Mucosa of rectum (tissue), 2 donors: Measurements from ENCODE around the gene ALG1L2.
"Not testable (repeated sequence)": the region's sequence is repeated elsewhere in the genome, so short reads cannot be mapped to it uniquely, and the experiment has no call there.

Experiments used
- H3K27ac ChIP-seq, 2 donors: one replicate each; pipeline ENCODE4 v1.7.0; 2013; ENCODE audit warnings: inconsistent platforms in 2 of 2, low read depth in 2 of 2, low read length in 2 of 2
- H3K27me3 ChIP-seq, 2 donors: one replicate each; pipeline ENCODE4 v1.7.0; 2013; ENCODE audit warnings: low read length in 2 of 2; ENCODE audit not compliant: control insufficient read depth in 2 of 2, insufficient read depth in 2 of 2
- H3K36me3 ChIP-seq, 2 donors: one replicate each; pipeline ENCODE4 v1.7.0; 2013; ENCODE audit warnings: low read length in 2 of 2; ENCODE audit not compliant: control insufficient read depth in 2 of 2, insufficient read depth in 2 of 2
- H3K4me1 ChIP-seq, 2 donors: one replicate each; pipeline ENCODE4 v1.7.0; 2013; ENCODE audit warnings: low read length in 2 of 2, mild to moderate bottlenecking in 1 of 2; ENCODE audit not compliant: control insufficient read depth in 2 of 2, insufficient read depth in 2 of 2
- H3K4me3 ChIP-seq, 2 donors: one replicate each; pipeline ENCODE4 v1.7.0; 2013; ENCODE audit warnings: low read length in 2 of 2
- H3K9ac ChIP-seq, 2 donors: one replicate each; pipeline ENCODE4 v1.7.0; 2013; ENCODE audit warnings: low read length in 2 of 2, low read depth in 1 of 2, mild to moderate bottlenecking in 1 of 2
- H3K9me3 ChIP-seq, 2 donors: one replicate each; pipeline ENCODE4 v1.7.0; 2013; ENCODE audit warnings: low read length in 2 of 2; ENCODE audit not compliant: control insufficient read depth in 2 of 2
- donor health status: healthy.
- donor health status: Normal muscosa, but diverticular disease.

ALG1L2 gene

DNA sequence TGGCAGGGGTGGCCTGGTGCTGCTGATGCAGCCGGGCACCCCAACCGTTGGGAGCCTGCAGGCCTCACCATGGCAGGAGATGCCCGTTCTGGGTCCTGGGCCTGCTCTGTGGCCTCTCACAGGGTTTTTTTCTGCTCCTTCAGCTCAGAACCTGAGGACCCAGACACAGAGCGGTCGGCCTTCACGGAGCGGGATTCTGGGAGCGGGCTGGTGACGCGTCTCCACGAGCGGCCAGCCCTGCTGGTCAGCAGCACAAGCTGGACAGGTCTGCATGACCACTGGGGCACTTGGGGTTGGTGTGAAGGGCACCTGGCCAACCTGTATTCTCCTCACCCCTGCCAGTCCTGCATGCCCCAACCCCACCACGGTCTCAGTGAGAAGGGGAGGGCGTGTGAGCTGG is 10.3 kb downstream of the ALG1L2 start:
- Histone ChIP-seq H3K4me3 (no peak overlapping the region), H3K27ac (no peak overlapping the region), H3K27me3 (no peaks in the 10 kb centered on the region), H3K9ac (no peak overlapping the region), H3K9me3 (no peaks in the 10 kb centered on the region), H3K4me1 (peaks cover 8 to 9% of the 10 kb centered on the region in 2 donors), H3K36me3 (no peaks in the 10 kb centered on the region)

DNA sequence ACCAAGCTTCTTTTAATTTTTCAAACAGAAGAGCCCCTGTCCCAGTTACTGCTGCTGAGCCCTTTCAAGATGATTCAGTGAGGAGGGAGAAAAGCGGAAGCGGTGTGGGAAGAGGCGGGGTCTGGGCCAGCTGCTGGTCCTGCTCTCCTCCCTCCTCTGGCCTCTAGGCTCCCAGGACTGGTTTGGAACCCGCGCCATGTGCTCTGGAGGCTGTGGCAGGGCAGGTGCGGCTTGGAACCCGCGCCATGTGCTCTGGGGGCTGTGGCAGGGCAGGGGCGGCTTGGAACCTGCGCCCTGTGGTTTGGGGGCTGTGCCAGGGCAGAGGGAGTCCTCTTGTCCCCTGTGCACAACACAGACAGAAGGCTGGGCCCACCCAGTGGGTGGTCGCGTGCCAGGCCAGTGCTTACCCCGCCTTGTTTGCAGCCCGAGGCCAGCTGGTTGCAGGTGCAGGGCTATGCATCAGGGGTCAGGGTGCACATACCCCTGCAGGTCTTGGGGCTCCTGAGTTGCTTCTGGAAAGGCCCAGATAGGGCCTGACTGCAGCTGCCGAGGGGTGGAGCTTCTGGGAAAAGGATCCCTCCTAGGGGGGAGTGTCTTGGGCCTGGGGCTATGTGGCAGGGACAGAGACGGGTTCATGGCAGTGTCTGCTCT is 12.2 kb downstream of the ALG1L2 start:
- Histone ChIP-seq H3K9me3 (no peaks in the 10 kb centered on the region), H3K4me3 (peak overlapping the region; percentile 45 to 50), H3K27me3 (no peaks in the 10 kb centered on the region), H3K36me3 (no peaks in the 10 kb centered on the region), H3K4me1 (peaks cover 8 to 9% of the 10 kb centered on the region in 2 donors), H3K27ac (peak overlapping the region; percentile 77 to 79), H3K9ac (peak overlapping the region; percentile 8 to 47)

- not testable (repeated sequence) for H3K4me1 ChIP-seq, H3K9me3 ChIP-seq, H3K27me3 ChIP-seq, H3K36me3 ChIP-seq, H3K9ac ChIP-seq
- Histone ChIP-seq H3K4me3 (peak overlapping the region; percentile 45 to 50), H3K27ac (peak overlapping the region; percentile 77 to 79)
Observed at GRCh38 chr3:130094491-130094941, 12.9 kb downstream of the ALG1L2 start.

DNA sequence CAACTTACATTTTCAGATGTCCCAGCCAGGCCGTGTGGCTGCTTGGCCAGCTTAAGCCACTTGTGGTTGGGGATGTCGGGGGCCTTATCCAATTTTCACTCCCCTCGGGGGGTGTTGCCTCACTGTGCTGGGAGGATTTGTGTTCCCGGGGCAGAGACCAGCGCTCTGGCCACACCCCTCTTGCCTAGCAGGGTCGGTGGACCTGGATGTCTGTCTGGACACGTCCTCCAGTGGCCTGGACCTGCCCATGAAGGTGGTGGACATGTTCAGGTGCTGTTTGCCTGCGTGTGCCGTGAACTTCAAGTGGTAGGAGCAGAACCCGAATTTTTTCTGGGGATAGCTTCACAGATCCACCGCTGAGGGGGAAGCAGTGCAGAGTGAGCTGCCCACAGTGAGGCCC is 14.2 kb downstream of the ALG1L2 start:
- not testable (repeated sequence) for H3K9me3 ChIP-seq, H3K4me3 ChIP-seq, H3K27ac ChIP-seq

GRCh38 chr3:130097096-130097495 is 15.5 kb downstream of the ALG1L2 start:
- not testable (repeated sequence) for H3K36me3 ChIP-seq, H3K27ac ChIP-seq, H3K9me3 ChIP-seq, H3K4me3 ChIP-seq, H3K9ac ChIP-seq, H3K4me1 ChIP-seq, H3K27me3 ChIP-seq

More for the DNA sequence above, 14.2 kb downstream of the ALG1L2 start:
- not testable (repeated sequence) for H3K27me3 ChIP-seq, H3K9ac ChIP-seq, H3K36me3 ChIP-seq, H3K4me1 ChIP-seq

GRCh38 chr3:130097690-130098638 is 16.3 kb downstream of the ALG1L2 start:
- not testable (repeated sequence) for H3K9me3 ChIP-seq, H3K9ac ChIP-seq

GRCh38 chr3:130098639-130099385 is 17.2 kb downstream of the ALG1L2 start:
- not testable (repeated sequence) for H3K9me3 ChIP-seq, H3K27me3 ChIP-seq, H3K4me3 ChIP-seq, H3K9ac ChIP-seq, H3K4me1 ChIP-seq, H3K36me3 ChIP-seq, H3K27ac ChIP-seq

More at GRCh38 chr3:130097690-130098638, 16.3 kb downstream of the ALG1L2 start:
- not testable (repeated sequence) for H3K27ac ChIP-seq, H3K27me3 ChIP-seq, H3K36me3 ChIP-seq, H3K4me1 ChIP-seq, H3K4me3 ChIP-seq

DNA sequence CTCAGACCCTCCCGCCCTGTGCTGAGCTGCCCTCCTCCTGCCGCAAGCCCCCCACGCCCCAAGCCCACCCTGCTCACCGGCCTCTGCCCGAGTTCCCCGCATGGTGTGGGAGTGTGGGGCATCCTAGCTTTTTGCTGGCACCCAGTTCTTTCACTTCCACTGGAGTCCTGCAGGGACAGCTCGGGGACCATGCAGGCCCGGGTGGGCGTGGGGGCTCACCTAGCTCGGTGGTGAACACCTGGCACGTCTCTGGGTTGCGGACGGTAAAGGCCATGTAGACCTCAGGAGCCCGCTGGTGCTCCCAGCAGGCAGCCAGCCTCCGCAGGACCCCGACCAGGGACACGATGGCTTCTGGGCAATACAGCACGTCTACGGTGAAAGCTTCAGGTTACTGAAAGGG is 20.9 kb downstream of the ALG1L2 start:
- not testable (repeated sequence) for H3K27ac ChIP-seq, H3K27me3 ChIP-seq, H3K4me1 ChIP-seq, H3K36me3 ChIP-seq, H3K9ac ChIP-seq, H3K4me3 ChIP-seq, H3K9me3 ChIP-seq

DNA sequence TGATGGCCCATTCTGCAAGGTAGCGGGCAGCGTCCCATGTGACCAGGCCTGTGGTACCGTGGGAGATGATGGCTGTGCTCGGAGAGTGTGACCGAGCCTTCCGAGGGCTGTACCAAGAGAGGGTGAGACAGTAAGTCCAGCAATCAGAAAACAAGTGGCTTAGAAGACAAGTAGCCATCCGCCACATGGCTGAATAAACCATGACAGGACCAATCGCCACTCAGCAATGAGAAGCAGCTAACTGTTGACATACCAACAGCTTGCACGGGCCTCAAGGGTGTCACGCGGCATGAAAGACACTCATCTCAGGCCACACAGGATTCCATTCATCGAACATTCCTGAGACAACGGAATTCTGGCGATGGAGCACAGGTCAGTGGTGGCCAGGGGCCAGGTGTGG is 22.6 kb downstream of the ALG1L2 start:
- not testable (repeated sequence) for H3K4me3 ChIP-seq, H3K27me3 ChIP-seq, H3K9me3 ChIP-seq, H3K36me3 ChIP-seq, H3K27ac ChIP-seq, H3K4me1 ChIP-seq, H3K9ac ChIP-seq
